Fibroblast of villous mesenchyme (primary cell): ENCODE measurements around the gene CNTNAP2. TPM values are rescaled to one million over a fixed set of nuclear protein-coding genes. Genes with fewer than 3 reads are reported as not detected.

ENCODE experiments used
- DNase-seq: peaks from one replicate; pipeline ENCODE4 v3.0.0-alpha.2; 2010; ENCODE audit warnings: low read depth
- H3K4me3 ChIP-seq: 2 replicates; pipeline ENCODE4 v1.5.1; 2011; ENCODE audit warnings: low read depth, mild to moderate bottlenecking, low read length
- small RNA-seq: library from RNA; depleted of rRNA; stranded (forward); fragments of <200 nt; gene quantifications from one replicate; pipeline ENCODE3, GENCODE V24; 2012
- total RNA-seq: library from RNA; depleted of rRNA; stranded (reverse); fragments of >200 nt; gene quantifications from 2 replicates; pipeline ENCODE4 v1.2.3, GENCODE V29; 2012
- TF ChIP-seq, protein P1 (sequence below): IDR thresholded peaks from 2 replicates; pipeline ENCODE4 v1.5.1; 2012; ENCODE audit warnings: low read depth, mild to moderate bottlenecking, low read length; ENCODE audit not compliant: insufficient read depth

The CNTNAP2 gene
- total RNA-seq, 1 donor = not detected

GRCh38 chr7:148466120-148466519, 2349.5 kb downstream of the CNTNAP2 start:
- DNase-seq = no peak
- TF ChIP-seq, protein P1, sequence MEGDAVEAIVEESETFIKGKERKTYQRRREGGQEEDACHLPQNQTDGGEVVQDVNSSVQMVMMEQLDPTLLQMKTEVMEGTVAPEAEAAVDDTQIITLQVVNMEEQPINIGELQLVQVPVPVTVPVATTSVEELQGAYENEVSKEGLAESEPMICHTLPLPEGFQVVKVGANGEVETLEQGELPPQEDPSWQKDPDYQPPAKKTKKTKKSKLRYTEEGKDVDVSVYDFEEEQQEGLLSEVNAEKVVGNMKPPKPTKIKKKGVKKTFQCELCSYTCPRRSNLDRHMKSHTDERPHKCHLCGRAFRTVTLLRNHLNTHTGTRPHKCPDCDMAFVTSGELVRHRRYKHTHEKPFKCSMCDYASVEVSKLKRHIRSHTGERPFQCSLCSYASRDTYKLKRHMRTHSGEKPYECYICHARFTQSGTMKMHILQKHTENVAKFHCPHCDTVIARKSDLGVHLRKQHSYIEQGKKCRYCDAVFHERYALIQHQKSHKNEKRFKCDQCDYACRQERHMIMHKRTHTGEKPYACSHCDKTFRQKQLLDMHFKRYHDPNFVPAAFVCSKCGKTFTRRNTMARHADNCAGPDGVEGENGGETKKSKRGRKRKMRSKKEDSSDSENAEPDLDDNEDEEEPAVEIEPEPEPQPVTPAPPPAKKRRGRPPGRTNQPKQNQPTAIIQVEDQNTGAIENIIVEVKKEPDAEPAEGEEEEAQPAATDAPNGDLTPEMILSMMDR = no peak
- no peak overlapping the region for H3K4me3 ChIP-seq

DNA sequence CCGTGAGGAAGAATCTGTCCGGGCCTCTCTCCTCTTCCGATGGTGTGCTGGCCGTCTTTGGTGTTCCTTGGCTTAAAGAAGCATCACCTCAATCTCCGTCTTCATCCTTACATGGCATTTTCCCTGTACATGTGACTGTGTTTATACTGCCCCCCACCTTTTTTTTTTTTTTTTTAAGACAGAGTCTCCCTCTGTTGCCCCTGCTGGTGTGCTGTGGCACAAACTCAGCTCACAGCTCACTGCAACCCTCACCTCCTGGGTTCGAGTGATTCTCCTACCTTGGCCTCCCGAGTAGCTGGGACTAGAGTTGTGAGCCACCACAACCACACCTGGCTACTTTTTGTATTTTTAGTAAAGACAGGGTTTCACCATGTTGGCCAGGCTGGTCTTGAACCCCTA, 2352.1 kb downstream of the CNTNAP2 start:
- DNase-seq = no peak
- TF ChIP-seq, protein P1 = no peak
- H3K4me3 ChIP-seq = no peak overlapping the region

Small RNA genes lying within 50 kb of the gene (small RNA-seq; reads per million reads assigned to genes)
- not detected for gene AC005518.2
- gene MIR548F4 = not detected
- not detected for gene RANP2
- 0.28 reads per million for gene RF00012
- gene RF00019 = not detected
- not detected for gene RF02271
- not detected for gene RN7SL456P
- gene RN7SL72P = not detected
- not detected for gene RNA5SP249
- gene RNU6-1184P = not detected
